CD4-positive, CD25-positive, alpha-beta regulatory T cell (primary cell): ENCODE results near the gene SRPK2. TPM values are rescaled to one million over a fixed set of nuclear protein-coding genes. Genes with fewer than 3 reads are reported as not detected.
"Not testable (repeated sequence)": the region's sequence is repeated elsewhere in the genome, so short reads cannot be mapped to it uniquely, and the experiment has no call there.

Experiments used
- ATAC-seq, 2 donors: fragments of 150-1000 bp; cut with Tn5 transposase; one replicate each; pipeline ENCODE4 v1.10.0; 2021; ENCODE audit warnings: low read depth in 2 of 2, moderate number of reproducible peaks in 2 of 2, moderate library complexity in 1 of 2
- DNase-seq, 3 donors: peaks; one replicate each; pipeline versions ENCODE4 v3.0.0 to v3.0.0-alpha.2; 2012 to 2022; ENCODE audit warnings: mixed read lengths in 1 of 3
- H3K27ac ChIP-seq: one replicate; pipeline ENCODE4 v1.7.0; 2013; ENCODE audit warnings: mild to moderate bottlenecking, low read length; ENCODE audit not compliant: insufficient read depth, poor library complexity, severe bottlenecking
- H3K27me3 ChIP-seq: one replicate; pipeline ENCODE4 v1.7.0; 2013; ENCODE audit warnings: low read length; ENCODE audit not compliant: control insufficient read depth, insufficient read depth
- H3K36me3 ChIP-seq: one replicate; pipeline ENCODE4 v1.7.0; 2013; ENCODE audit warnings: mild to moderate bottlenecking, low read length, moderate library complexity; ENCODE audit not compliant: control insufficient read depth, insufficient read depth
- H3K4me1 ChIP-seq: 2 replicates; pipeline ENCODE4 v1.7.0; 2013; ENCODE audit warnings: mild to moderate bottlenecking, low read length; ENCODE audit not compliant: insufficient read depth, control insufficient read depth, poor library complexity, severe bottlenecking
- H3K4me3 ChIP-seq: one replicate; pipeline ENCODE4 v1.7.0; 2013; ENCODE audit warnings: low read depth, mild to moderate bottlenecking, low read length, moderate library complexity
- H3K9me3 ChIP-seq, 2 experiments: 1 replicate in 1 of 2; 2 replicates in 1 of 2; pipeline ENCODE4 v1.7.0; 2013; ENCODE audit warnings: low read length in 2 of 2, mild to moderate bottlenecking in 1 of 2, moderate library complexity in 1 of 2; ENCODE audit not compliant: control insufficient read depth in 2 of 2
- H3K27ac Mint-ChIP-seq, 3 donors: one replicate each; pipeline ENCODE4 v1.8.0; 2020 to 2022; ENCODE audit warnings: mild to moderate bottlenecking in 3 of 3, mixed read lengths in 3 of 3, moderate library complexity in 2 of 3
- H3K27me3 Mint-ChIP-seq: one replicate; pipeline ENCODE4 v1.8.0; 2022; ENCODE audit warnings: mild to moderate bottlenecking, mixed read lengths
- H3K36me3 Mint-ChIP-seq: one replicate; pipeline ENCODE4 v1.8.0; 2020; ENCODE audit warnings: mixed read lengths
- H3K4me1 Mint-ChIP-seq, 4 donors: one replicate each; pipeline ENCODE4 v1.8.0; 2020 to 2022; ENCODE audit warnings: mixed read lengths in 4 of 4, mild to moderate bottlenecking in 1 of 4
- H3K4me3 Mint-ChIP-seq, 4 donors: one replicate each; pipeline ENCODE4 v1.8.0; 2020 to 2022; ENCODE audit warnings: mild to moderate bottlenecking in 4 of 4, mixed read lengths in 4 of 4, moderate library complexity in 3 of 4
- H3K9me3 Mint-ChIP-seq, 7 donors: one replicate each; pipeline ENCODE4 v1.8.0; 2020 to 2022; ENCODE audit warnings: mixed read lengths in 7 of 7, mild to moderate bottlenecking in 3 of 7, moderate library complexity in 2 of 7
- polyA plus RNA-seq, 4 donors: library from polyadenylated mRNA; unstranded; fragments of 300-500 nt; fragmentation: Illumina TruSeq; gene quantifications; one replicate each; pipeline ENCODE4 v1.2.3, GENCODE V29; 2021
- total RNA-seq: library from RNA; stranded (reverse); gene quantifications from one replicate; pipeline ENCODE4 v1.2.3, GENCODE V29; 2022

Gene SRPK2
- total and polyA plus RNA-seq, 5 donors from 2014 or later: 50.3 to 77.2 (median 62.6) TPM

DNA sequence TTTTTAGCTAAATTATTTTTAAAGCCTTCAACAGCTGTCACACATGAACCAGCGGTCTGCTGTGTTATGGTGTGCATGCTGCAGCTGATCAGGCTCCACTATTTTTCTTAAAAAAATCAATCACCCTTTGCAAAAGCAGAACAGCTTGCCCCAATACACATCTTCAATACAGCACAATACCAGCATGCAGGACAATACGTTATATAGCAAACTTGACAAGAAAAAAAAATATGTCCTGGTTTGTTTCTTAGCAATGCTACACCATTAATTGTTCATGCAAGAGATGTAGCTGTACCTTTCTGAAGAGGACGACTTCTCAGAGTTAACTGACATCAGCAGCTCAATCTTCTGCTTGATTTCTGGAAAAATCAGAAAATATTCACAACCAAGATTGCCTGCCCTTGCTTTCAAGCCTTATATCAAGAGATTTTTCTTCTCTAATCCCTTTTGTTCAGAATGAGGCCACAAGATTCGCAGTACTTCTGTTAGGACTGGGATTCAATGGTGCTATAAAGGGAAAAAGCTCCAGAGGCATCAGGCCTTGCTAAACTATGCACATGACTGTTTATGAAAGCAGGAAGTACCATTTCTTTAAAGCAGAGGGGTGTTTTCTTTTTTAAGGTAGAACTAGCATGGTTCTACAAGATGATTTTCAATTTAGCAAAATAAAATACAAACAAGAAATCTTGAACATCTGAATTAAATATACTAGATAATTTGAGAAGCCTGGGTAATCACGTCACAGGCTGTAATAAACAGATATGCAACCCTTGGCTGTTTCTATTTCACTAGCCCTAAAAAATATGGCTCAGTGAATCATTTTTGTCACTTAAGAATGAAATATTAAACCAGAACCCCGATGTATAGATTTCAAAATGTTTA is 120.0 kb downstream of the SRPK2 start:
- Mint-ChIP-seq H3K4me3 (peak overlapping the region; percentile 86 to 97 (median 94)), H3K36me3 (no peaks in the 10 kb centered on the region), H3K9me3 (no peaks in the 10 kb centered on the region), H3K4me1 (peaks cover 47 to 78% (median 56%) of the 10 kb centered on the region in 4 donors), H3K27me3 (no peaks in the 10 kb centered on the region), H3K27ac (peak overlapping the region; percentile 77 to 98 (median 96))
- H3K27ac ChIP-seq: peak overlapping the region; percentile 55
- ATAC-seq (peak; percentile 70 to 72), DNase-seq (peak in 2 of 3 donors; percentile 58 to 70)
- no peaks in the 10 kb centered on the region for H3K27me3 ChIP-seq
- H3K4me3 ChIP-seq: peak overlapping the region; percentile 97
- H3K36me3 ChIP-seq: no peaks in the 10 kb centered on the region
- no peaks in the 10 kb centered on the region for H3K9me3 ChIP-seq
- peaks cover 30% of the 10 kb centered on the region for H3K4me1 ChIP-seq

- no peaks in the 10 kb centered on the region for H3K27me3 ChIP-seq
- H3K4me3 ChIP-seq: peak overlapping the region; percentile 97
- Mint-ChIP-seq H3K27ac (peak overlapping the region in 1 of 3 donors; percentile 77), H3K27me3 (no peaks in the 10 kb centered on the region), H3K4me3 (peak overlapping the region; percentile 86 to 97 (median 94)), H3K4me1 (peaks cover 49 to 78% (median 61%) of the 10 kb centered on the region in 4 donors), H3K9me3 (no peaks in the 10 kb centered on the region), H3K36me3 (no peaks in the 10 kb centered on the region)
- H3K9me3 ChIP-seq: no peaks in the 10 kb centered on the region
- H3K27ac ChIP-seq: peak overlapping the region; percentile 55
- DNase-seq (peak in 2 of 3 donors; percentile 10 to 57), ATAC-seq (peak; percentile 65 to 69)
- H3K4me1 ChIP-seq: peaks cover 30% of the 10 kb centered on the region
- H3K36me3 ChIP-seq: no peaks in the 10 kb centered on the region
These were observed 120.7 kb downstream of the SRPK2 start for GRCh38 chr7:105268056-105268455.

DNA sequence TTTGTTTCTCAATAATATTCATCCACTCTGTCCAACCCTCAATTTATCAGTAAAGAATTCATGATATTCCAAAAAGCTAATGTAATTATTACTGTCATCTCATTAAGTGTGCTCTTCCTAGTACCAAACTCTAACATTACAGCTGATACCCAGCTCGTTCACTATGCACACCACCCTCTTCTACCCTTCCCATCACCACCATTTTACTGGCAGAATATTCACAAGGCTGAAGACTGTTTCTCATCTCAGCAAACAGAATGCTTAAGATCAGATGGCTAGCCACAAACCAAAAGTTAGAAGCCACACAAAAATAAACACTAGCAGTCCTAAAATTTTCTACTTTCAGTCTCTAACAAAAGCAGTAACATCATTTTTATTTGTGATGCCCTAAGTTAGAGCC is 121.5 kb downstream of the SRPK2 start:
- Mint-ChIP-seq H3K4me1 (peaks cover 45 to 78% (median 62%) of the 10 kb centered on the region in 4 donors), H3K4me3 (peak overlapping the region; percentile 86 to 97 (median 94)), H3K9me3 (no peaks in the 10 kb centered on the region), H3K27ac (peak overlapping the region; percentile 26 to 85 (median 80)), H3K36me3 (no peaks in the 10 kb centered on the region), H3K27me3 (no peaks in the 10 kb centered on the region)
- Histone ChIP-seq H3K4me1 (peaks cover 35% of the 10 kb centered on the region), H3K9me3 (no peaks in the 10 kb centered on the region), H3K4me3 (peak overlapping the region; percentile 97), H3K36me3 (no peaks in the 10 kb centered on the region), H3K27ac (no peak overlapping the region), H3K27me3 (no peaks in the 10 kb centered on the region)
- DNase-seq (peak in 1 of 3 donors; percentile 38), ATAC-seq (no peak)

- Histone ChIP-seq H3K27me3 (no peaks in the 10 kb centered on the region), H3K36me3 (no peaks in the 10 kb centered on the region), H3K9me3 (no peaks in the 10 kb centered on the region), H3K4me3 (no peak overlapping the region), H3K4me1 (peaks cover 30% of the 10 kb centered on the region), H3K27ac (no peak overlapping the region)
- Mint-ChIP-seq H3K27me3 (no peaks in the 10 kb centered on the region), H3K27ac (peak overlapping the region in 1 of 3 donors; percentile 23), H3K4me1 (peaks cover 43 to 72% (median 55%) of the 10 kb centered on the region in 4 donors), H3K4me3 (peak overlapping the region in 2 of 4 donors; percentile 1 to 15), H3K9me3 (peaks cover 0 to 5% (median 0%) of the 10 kb centered on the region in 7 donors), H3K36me3 (peaks cover 8% of the 10 kb centered on the region)
- no peak for DNase-seq
- no peak for ATAC-seq
These were observed 124.0 kb downstream of the SRPK2 start for GRCh38 chr7:105264707-105265106.

- H3K4me3 ChIP-seq: no peak overlapping the region
- no peaks in the 10 kb centered on the region for H3K36me3 ChIP-seq
- peak overlapping the region in 1 of 4 donors; percentile 21 for H3K4me3 Mint-ChIP-seq
- peaks cover 19% of the 10 kb centered on the region for H3K36me3 Mint-ChIP-seq
- H3K27me3 ChIP-seq: no peaks in the 10 kb centered on the region
- no peak for DNase-seq
- no peaks in the 10 kb centered on the region for H3K27me3 Mint-ChIP-seq
- H3K27ac ChIP-seq: no peak overlapping the region
- ATAC-seq: no peak
- H3K4me1 ChIP-seq: peaks cover 22% of the 10 kb centered on the region
- H3K4me1 Mint-ChIP-seq: peaks cover 32 to 76% (median 64%) of the 10 kb centered on the region in 4 donors
- no peaks in the 10 kb centered on the region for H3K9me3 ChIP-seq
- peak overlapping the region in 2 of 3 donors; percentile 3 to 15 for H3K27ac Mint-ChIP-seq
- peaks cover 0 to 11% (median 2%) of the 10 kb centered on the region in 7 donors for H3K9me3 Mint-ChIP-seq
These were observed 127.0 kb downstream of the SRPK2 start for GRCh38 chr7:105261689-105262088.

DNA sequence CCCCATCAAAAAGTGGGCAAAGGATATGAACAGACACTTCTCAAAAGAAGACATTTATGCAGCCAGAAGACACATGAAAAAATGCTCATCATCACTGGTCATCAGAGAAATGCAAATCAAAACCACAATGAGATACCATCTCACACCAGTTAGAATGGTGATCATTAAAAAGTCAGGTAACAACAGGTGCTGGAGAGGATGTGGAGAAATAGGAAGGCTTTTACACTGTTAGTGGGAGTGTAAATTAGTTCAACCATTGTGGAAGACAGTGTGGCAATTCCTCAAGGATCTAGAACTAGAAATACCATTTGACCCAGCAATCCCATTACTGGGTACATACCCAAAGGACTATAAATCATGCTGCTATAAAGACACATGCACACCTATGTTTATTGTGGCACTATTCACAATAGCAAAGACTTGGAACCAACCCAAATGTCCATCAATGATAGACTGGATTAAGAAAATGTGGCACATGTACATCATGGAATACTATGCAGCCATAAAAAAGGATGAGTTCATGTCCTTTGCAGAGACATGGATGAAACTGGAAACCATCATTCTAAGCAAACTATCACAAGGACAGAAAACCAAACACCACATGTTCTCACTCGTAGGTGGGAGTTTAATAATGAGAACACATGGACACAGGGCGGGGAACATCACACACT is 128.4 kb downstream of the SRPK2 start:
- not testable (repeated sequence) for H3K36me3 ChIP-seq, H3K27me3 ChIP-seq, H3K27ac ChIP-seq, H3K27ac Mint-ChIP-seq, DNase-seq, ATAC-seq, H3K9me3 ChIP-seq, H3K4me3 Mint-ChIP-seq, H3K4me3 ChIP-seq, H3K27me3 Mint-ChIP-seq
- Mint-ChIP-seq H3K9me3 (peaks cover 0 to 11% (median 2%) of the 10 kb centered on the region in 7 donors), H3K4me1 (peaks cover 30 to 75% (median 62%) of the 10 kb centered on the region in 4 donors), H3K36me3 (peaks cover 19% of the 10 kb centered on the region)
- peaks cover 18% of the 10 kb centered on the region for H3K4me1 ChIP-seq

DNA sequence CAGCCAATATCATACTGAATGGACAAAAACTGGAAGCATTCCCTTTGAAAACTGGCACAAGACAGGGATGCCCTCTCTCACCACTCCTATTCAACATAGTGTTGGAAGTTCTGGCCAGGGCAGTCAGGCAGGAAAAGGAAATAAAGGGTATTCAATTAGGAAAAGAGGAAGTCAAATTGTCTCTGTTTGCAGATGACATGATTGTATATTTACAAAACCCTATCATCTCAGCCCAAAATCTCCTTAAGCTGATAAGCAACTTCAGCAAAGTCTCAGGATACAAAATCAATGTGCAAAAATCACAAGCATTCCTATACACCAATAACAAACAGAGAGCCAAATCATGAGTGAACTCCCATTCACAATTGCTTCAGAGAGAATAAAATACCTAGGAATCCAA is 129.8 kb downstream of the SRPK2 start:
- not testable (repeated sequence) for H3K4me3 ChIP-seq, DNase-seq, H3K27me3 ChIP-seq, H3K9me3 ChIP-seq, ATAC-seq, H3K27me3 Mint-ChIP-seq, H3K27ac ChIP-seq, H3K36me3 ChIP-seq
- peaks cover 14% of the 10 kb centered on the region for H3K4me1 ChIP-seq
- Mint-ChIP-seq H3K9me3 (peaks cover 0 to 11% (median 2%) of the 10 kb centered on the region in 7 donors), H3K27ac (peak overlapping the region in 1 of 3 donors; percentile 32), H3K4me3 (peak overlapping the region in 2 of 4 donors; percentile 9 to 19), H3K4me1 (peaks cover 25 to 67% (median 56%) of the 10 kb centered on the region in 4 donors), H3K36me3 (peaks cover 19% of the 10 kb centered on the region)
